ENCODE results near the gene SLC51A.
"Not testable (repeated sequence)": the region's sequence is repeated elsewhere in the genome, so short reads cannot be mapped to it uniquely, and the experiment has no call there.

DNA sequence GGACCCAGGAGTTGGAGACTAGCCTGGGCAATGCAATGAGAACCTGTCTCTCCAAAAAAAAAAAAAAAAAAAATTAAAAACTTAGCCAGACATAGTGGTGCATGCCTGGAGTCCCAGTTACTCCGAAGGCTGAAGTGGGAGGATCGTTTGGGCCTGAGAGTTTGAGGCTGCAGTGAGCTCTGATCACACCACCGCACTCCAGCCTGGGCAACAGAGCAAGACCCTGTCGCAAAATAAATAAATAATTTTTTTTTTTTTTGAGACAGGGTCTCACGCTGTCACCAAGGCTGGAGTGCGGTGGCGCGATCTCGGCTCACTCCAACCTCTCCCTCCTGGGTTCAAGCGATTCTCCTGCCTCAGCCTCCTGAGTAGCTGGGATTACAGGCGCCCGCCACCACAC is 46.0 kb upstream of the SLC51A start:
- TF ChIP-seq CTCF (conservative IDR thresholded peaks at IDR 0.05; ENCODE audit: low read length); EZH2phosphoT487 (IDR thresholded peaks at IDR 0.05; ENCODE audit: borderline replicate concordance, low read depth, low read length): not testable (repeated sequence)

All from OCI-LY7 (cell line).